LNCaP clone FGC (cell line): Measurements from ENCODE around the gene ADGRL1.
"Not testable (repeated sequence)": the region's sequence is repeated elsewhere in the genome, so short reads cannot be mapped to it uniquely, and the experiment has no call there.

Experiments used
- DNase-seq: peaks from one replicate; pipeline ENCODE4 v3.0.0-alpha.2; 2011; ENCODE audit warnings: low read depth
- H3K4me3 ChIP-seq: 2 replicates; pipeline ENCODE4 v1.5.1; 2011; ENCODE audit warnings: mild to moderate bottlenecking, low read depth, low read length, control low read depth
- TF ChIP-seq, protein P1 (sequence below): IDR thresholded peaks from 2 replicates; pipeline ENCODE4 v1.5.1; 2012; ENCODE audit warnings: mild to moderate bottlenecking; ENCODE audit not compliant: control insufficient read depth, insufficient read depth; ENCODE audit errors: extremely low read depth

Gene ADGRL1

GRCh38 chr19:14206737-14207726, 1.1 kb upstream of the ADGRL1 start:
- peak overlapping the region; percentile 55 for H3K4me3 ChIP-seq
- DNase-seq = peak; percentile 97

DNA sequence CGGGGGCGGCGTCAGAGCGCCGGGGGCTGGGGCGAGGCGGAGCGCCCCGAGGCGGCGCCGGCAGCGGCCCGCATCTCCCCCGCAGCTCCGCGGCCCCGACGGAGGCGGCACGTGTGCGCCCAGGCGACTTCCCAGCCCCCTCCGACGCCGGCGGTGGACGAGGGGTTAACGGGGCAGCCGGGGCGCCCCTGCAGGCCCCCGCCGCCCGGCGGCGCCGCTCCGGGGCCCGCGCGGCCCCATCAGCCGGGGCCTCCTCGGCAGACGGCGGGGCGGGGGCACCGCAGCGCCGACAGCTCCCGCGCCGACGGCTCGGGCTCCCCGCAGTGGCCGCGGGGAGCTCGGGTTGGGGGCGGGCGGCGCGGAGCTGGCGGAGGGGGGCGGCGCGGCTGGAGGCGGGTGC, 339 bp upstream of the ADGRL1 start:
- not testable (repeated sequence) for DNase-seq
- peak overlapping the region; percentile 70 for H3K4me3 ChIP-seq

DNA sequence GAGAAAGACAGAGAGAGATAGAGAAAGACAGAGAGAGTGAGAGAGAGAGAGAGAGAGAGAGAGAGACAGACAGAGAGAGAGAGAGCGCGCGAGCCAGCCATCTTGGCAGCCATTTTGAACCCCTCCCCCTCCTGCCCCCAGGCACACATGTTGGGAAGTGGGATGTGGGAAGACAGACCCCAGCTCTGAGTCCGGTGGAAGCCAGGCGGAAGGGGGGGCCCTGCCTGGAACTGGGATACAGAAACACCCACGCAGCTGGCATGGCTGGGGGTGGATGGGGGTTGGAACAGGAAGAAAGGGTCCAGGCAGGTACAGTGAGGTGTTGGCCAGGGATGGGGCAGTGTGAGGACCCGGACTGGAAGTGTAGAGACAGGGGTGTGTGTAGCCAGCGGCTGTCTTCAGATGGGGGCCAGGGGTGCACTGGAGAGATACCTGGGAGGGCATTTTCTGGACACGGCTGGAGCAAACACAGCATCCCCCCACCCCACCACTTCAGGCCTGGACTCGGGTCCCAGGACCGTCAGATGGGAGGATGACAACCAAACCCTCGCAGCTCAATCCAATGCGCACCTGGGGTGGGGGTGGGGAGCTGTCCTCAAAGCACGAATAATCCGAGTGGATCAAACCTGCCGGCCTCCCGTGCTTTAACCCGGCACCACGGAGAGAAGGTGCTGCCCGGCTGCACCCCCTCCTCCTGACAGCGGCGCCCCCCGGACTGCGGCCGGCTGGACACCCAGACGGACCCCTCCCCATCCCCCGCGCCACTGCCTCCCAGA, 1.1 kb downstream of the ADGRL1 start:
- peak overlapping the region; percentile 70 for H3K4me3 ChIP-seq
- DNase-seq = not testable (repeated sequence)

DNA sequence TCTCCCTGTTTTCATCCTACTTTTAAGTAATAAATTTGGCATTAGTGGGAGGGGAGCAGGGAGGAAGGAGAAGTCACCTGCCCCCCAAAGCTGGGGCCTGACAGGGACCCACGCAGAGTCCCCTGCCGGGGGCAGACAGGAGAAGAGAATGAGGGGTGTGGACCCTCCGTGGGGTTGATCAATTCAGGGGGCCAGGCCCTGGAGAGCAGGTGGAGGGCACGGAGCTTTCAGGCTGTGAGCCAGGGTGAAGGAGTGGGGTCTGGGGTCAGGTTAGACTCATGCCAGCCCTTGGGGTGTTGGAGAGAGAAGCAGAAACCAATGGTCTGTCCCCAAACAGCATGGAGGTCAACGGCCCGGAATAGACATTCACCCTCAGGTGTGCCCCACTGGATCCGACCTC, 1.8 kb downstream of the ADGRL1 start:
- not testable (repeated sequence) for DNase-seq
- peak overlapping the region; percentile 70 for H3K4me3 ChIP-seq

- not testable (repeated sequence) for H3K4me3 ChIP-seq, DNase-seq
Observed at GRCh38 chr19:14203788-14204187, 2.2 kb downstream of the ADGRL1 start.

DNA sequence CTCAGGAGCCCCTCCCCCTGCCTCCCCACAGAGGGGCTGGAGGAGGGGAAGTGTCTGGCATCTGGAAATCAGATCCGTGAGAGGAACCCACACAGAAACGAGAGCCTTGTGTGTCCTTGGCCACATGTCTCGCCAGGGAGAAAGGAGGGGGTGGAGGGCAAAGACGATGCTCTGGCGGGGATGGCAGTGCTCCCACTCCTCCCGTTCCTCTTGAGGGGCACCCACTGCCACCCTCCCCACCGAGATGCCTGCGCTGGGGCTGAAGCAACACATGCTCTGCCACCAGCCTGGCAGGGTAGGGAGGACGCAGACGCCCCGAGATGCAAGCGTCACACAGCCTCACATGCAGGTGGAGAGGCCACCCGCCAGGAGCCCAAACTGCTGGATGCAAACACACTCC, 2.8 kb downstream of the ADGRL1 start:
- TF ChIP-seq, protein P1, sequence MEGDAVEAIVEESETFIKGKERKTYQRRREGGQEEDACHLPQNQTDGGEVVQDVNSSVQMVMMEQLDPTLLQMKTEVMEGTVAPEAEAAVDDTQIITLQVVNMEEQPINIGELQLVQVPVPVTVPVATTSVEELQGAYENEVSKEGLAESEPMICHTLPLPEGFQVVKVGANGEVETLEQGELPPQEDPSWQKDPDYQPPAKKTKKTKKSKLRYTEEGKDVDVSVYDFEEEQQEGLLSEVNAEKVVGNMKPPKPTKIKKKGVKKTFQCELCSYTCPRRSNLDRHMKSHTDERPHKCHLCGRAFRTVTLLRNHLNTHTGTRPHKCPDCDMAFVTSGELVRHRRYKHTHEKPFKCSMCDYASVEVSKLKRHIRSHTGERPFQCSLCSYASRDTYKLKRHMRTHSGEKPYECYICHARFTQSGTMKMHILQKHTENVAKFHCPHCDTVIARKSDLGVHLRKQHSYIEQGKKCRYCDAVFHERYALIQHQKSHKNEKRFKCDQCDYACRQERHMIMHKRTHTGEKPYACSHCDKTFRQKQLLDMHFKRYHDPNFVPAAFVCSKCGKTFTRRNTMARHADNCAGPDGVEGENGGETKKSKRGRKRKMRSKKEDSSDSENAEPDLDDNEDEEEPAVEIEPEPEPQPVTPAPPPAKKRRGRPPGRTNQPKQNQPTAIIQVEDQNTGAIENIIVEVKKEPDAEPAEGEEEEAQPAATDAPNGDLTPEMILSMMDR = no peak
- DNase-seq = no peak
- H3K4me3 ChIP-seq = no peak overlapping the region

GRCh38 chr19:14201481-14201880, 4.5 kb downstream of the ADGRL1 start:
- not testable (repeated sequence) for H3K4me3 ChIP-seq, DNase-seq

DNA sequence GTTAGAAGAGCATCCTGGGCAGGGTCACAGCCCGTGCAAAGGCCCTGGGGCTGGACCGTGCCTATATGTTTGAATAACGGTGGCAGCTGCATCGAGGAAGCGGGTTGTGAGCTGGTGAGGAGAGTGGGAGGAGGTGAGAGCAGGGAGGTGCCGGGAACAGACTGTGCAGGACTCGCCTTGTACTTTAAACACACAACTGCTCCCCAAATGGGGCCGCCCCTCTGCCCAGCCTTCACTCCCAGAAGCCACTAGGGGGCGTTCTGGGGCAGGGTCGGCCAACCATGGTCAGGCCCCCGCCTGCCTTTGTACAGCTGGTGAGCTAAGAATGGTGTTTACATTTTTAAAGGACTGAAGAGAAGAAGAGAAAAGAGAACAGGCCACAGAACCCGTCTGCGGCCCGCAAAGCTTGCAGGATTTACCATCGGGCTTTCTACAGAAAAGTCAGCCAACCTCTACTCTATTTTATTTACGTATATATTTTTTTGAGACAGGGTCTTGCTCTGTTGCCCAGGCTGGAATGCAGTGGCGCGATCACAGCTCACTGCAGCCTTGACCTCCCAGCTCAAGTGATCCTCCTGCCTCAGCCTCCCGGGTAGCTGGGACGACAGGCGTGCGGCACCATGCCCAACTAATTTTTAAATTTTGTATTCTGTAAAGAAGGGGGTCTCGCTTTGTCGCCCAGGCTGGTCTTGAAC, 5.7 kb downstream of the ADGRL1 start:
- not testable (repeated sequence) for H3K4me3 ChIP-seq, DNase-seq

- no peak for DNase-seq
- TF ChIP-seq, protein P1 = no peak
- no peak overlapping the region for H3K4me3 ChIP-seq
Observed at GRCh38 chr19:14198384-14199376, 7.3 kb downstream of the ADGRL1 start.

- H3K4me3 ChIP-seq = no peak overlapping the region
- TF ChIP-seq, protein P1 = no peak
- no peak for DNase-seq
Observed at GRCh38 chr19:14197882-14198281, 8.1 kb downstream of the ADGRL1 start.

DNA sequence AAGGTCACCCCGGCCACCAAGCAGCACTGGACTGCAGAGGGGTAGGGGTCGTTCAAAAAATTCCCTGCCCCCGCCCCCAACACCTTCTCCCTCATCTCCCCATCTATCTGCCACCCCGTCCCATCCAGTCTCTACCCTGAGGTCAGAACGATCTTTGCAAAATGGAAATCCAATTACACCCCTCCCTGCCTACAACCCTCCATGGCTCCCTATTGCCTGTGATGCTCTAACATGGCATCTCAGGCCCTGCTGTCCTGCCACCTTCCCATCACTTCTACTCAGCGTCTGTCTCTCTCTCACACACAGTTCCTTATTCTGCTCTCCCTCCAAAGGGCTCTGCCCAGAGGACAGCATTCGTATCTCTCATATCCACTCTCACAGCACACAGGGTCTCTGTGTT, 8.7 kb downstream of the ADGRL1 start:
- not testable (repeated sequence) for H3K4me3 ChIP-seq, DNase-seq
